ENCODE data around the gene FUT9.

GRCh38 chr6:96211341-96211740 is 195.6 kb downstream of the FUT9 start:
- TF ChIP-seq SP1 (IDR thresholded peaks at IDR 0.05) (no peak), ELF4 (IDR thresholded peaks at IDR 0.05) (no peak), CTBP1 (IDR thresholded peaks at IDR 0.05; ENCODE audit: borderline replicate concordance) (no peak), SUZ12 (IDR thresholded peaks at IDR 0.05) (no peak), ARNT (IDR thresholded peaks at IDR 0.05) (no peak), TARDBP (IDR thresholded peaks at IDR 0.05) (no peak), NFRKB (IDR thresholded peaks at IDR 0.05) (no peak), HDGF (IDR thresholded peaks at IDR 0.05; ENCODE audit: borderline replicate concordance) (no peak)
